ENCODE measurements around the gene CCL2. TPM values are rescaled to one million over a fixed set of nuclear protein-coding genes. Genes with fewer than 3 reads are reported as not detected.

CCL2 gene
- total RNA-seq, 1 experiment from 2014 or later = not detected

GRCh38 chr17:34260861-34261260, 5.8 kb downstream of the CCL2 start:
- H3K4me1 ChIP-seq (replicated peaks; ENCODE audit: insufficient read depth) = no peaks in the 10 kb centered on the region
- no peak overlapping the region for H3K4me2 ChIP-seq
- H3K79me2 ChIP-seq (ENCODE audit: low read depth) = no peaks in the 10 kb centered on the region
- peaks cover 3% of the 10 kb centered on the region; the same call in 1 of the 2 replicates for H3K27me3 ChIP-seq (ENCODE audit: insufficient read depth, low read depth)
- no peak overlapping the region for H2AFZ ChIP-seq
- CTCF ChIA-PET = no interaction called here
- H4K20me1 ChIP-seq (ENCODE audit: insufficient read depth) = no peaks in the 10 kb centered on the region
- no peak overlapping the region for H3K27ac ChIP-seq
- H3F3A ChIP-seq (ENCODE audit: insufficient read depth, low read depth) = no peaks in the 10 kb centered on the region
- no peaks in the 10 kb centered on the region for H3K9me3 ChIP-seq (ENCODE audit: insufficient read depth, low read depth)
- BruUV-seq (replicated peaks) = no TSS peak
- no peak overlapping the region for H3K4me3 ChIP-seq
- no peaks in the 10 kb centered on the region for H3K9me2 ChIP-seq (ENCODE audit: insufficient read depth)
- POLR2A ChIA-PET (ENCODE audit: unreplicated experiment) = no interaction called here
- DNase-seq = no peak
- TF ChIP-seq EZH2 (IDR thresholded peaks at IDR 0.05; ENCODE audit: low read depth) (no peak), CTCF (conservative IDR thresholded peaks at IDR 0.05) (no peak)
- intact Hi-C loops (cut with micrococcal nuclease; ENCODE audit: unreplicated experiment) = no loop called here
- H3K36me3 ChIP-seq (ENCODE audit: low read depth) = no peaks in the 10 kb centered on the region

GRCh38 chr17:34261568-34262337, 6.7 kb downstream of the CCL2 start:
- intact Hi-C loops (cut with micrococcal nuclease; ENCODE audit: unreplicated experiment) = no loop called here
- no peaks in the 10 kb centered on the region for H3K9me2 ChIP-seq (ENCODE audit: insufficient read depth)
- H3K4me3 ChIP-seq = no peak overlapping the region
- no peak for TF ChIP-seq CTCF (conservative IDR thresholded peaks at IDR 0.05)
- no peak for TF ChIP-seq EZH2 (IDR thresholded peaks at IDR 0.05; ENCODE audit: low read depth)
- H3K9me3 ChIP-seq (ENCODE audit: insufficient read depth, low read depth) = no peaks in the 10 kb centered on the region
- no peak overlapping the region for H3K27ac ChIP-seq
- no peaks in the 10 kb centered on the region for H3F3A ChIP-seq (ENCODE audit: insufficient read depth, low read depth)
- peaks cover 3% of the 10 kb centered on the region; the same call in 1 of the 2 replicates for H3K27me3 ChIP-seq (ENCODE audit: insufficient read depth, low read depth)
- no peaks in the 10 kb centered on the region for H3K4me1 ChIP-seq (replicated peaks; ENCODE audit: insufficient read depth)
- no peak overlapping the region for H2AFZ ChIP-seq
- H3K4me2 ChIP-seq = no peak overlapping the region
- POLR2A ChIA-PET (ENCODE audit: unreplicated experiment) = no interaction called here
- DNase-seq = no peak
- no peaks in the 10 kb centered on the region for H4K20me1 ChIP-seq (ENCODE audit: insufficient read depth)
- no TSS peak for BruUV-seq (replicated peaks)
- no peaks in the 10 kb centered on the region for H3K79me2 ChIP-seq (ENCODE audit: low read depth)
- CTCF ChIA-PET = no interaction called here
- no peaks in the 10 kb centered on the region for H3K36me3 ChIP-seq (ENCODE audit: low read depth)

GRCh38 chr17:34265711-34266110, 10.6 kb downstream of the CCL2 start:
- H3K4me2 ChIP-seq = no peak overlapping the region
- ChIA-PET CTCF (no interaction called here), POLR2A (ENCODE audit: unreplicated experiment) (interaction anchor here (0.7 kb wide), 1 partner anchor 100 kb away, joined by 3 read pairs; no protein-coding TSS in a partner anchor)
- H3K36me3 ChIP-seq (ENCODE audit: low read depth) = no peaks in the 10 kb centered on the region
- no peak for TF ChIP-seq EZH2 (IDR thresholded peaks at IDR 0.05; ENCODE audit: low read depth)
- no peak for TF ChIP-seq CTCF (conservative IDR thresholded peaks at IDR 0.05)
- no peaks in the 10 kb centered on the region for H4K20me1 ChIP-seq (ENCODE audit: insufficient read depth)
- H3K27ac ChIP-seq = no peak overlapping the region
- no peaks in the 10 kb centered on the region for H3K4me1 ChIP-seq (replicated peaks; ENCODE audit: insufficient read depth)
- H3K79me2 ChIP-seq (ENCODE audit: low read depth) = no peaks in the 10 kb centered on the region
- no peak overlapping the region for H2AFZ ChIP-seq
- H3F3A ChIP-seq (ENCODE audit: insufficient read depth, low read depth) = no peaks in the 10 kb centered on the region
- intact Hi-C loops (cut with micrococcal nuclease; ENCODE audit: unreplicated experiment) = no loop called here
- H3K4me3 ChIP-seq = no peak overlapping the region
- no peaks in the 10 kb centered on the region for H3K9me2 ChIP-seq (ENCODE audit: insufficient read depth)
- H3K9me3 ChIP-seq (ENCODE audit: insufficient read depth, low read depth) = no peaks in the 10 kb centered on the region
- peaks cover 3% of the 10 kb centered on the region; the same call in 1 of the 2 replicates for H3K27me3 ChIP-seq (ENCODE audit: insufficient read depth, low read depth)
- BruUV-seq (replicated peaks) = no TSS peak
- DNase-seq = no peak

Measured in PC-9 (cell line).